K562 (cell line): ENCODE measurements around the gene PI4K2B. TPM values are rescaled to one million over a fixed set of nuclear protein-coding genes. Genes with fewer than 3 reads are reported as not detected.
A peak's percentile ranks its signal among the peaks of the same experiment; 100 is the strongest.

Experiments
- HMBOX1 ChIP-seq: sonication (generic); IDR thresholded peaks from 2 replicates; pipeline ENCODE4 v1.6.1; 2016
- KDM4B ChIP-seq, 2 experiments: fragments of 450-650 bp in 1 of 2; sonication (generic) in 1 of 2; IDR thresholded peaks; 2 replicates each; pipeline ENCODE4 v1.6.1; 2016 to 2017; ENCODE audit warnings: borderline replicate concordance in 2 of 2, antibody characterized with exemption in 1 of 2, low read depth in 1 of 2, mild to moderate bottlenecking in 1 of 2
- MGA ChIP-seq: fragments of 450-650 bp; IDR thresholded peaks from 2 replicates; pipeline ENCODE4 v1.6.1; 2016; ENCODE audit warnings: mild to moderate bottlenecking, moderate library complexity
- NR2F6 ChIP-seq: fragments of 450-650 bp; formaldehyde crosslinking; IDR thresholded peaks from 2 replicates; pipeline ENCODE4 v1.4.0; 2020; ENCODE audit warnings: mild to moderate bottlenecking
- SRSF3 ChIP-seq: fragments of 200-400 bp; formaldehyde crosslinking; IDR thresholded peaks from 2 replicates; pipeline ENCODE4 v1.6.1; 2016; ENCODE audit warnings: mild to moderate bottlenecking, low read length, moderate library complexity; ENCODE audit not compliant: insufficient read depth
- TEAD4 ChIP-seq, 2 experiments: sonication (generic) in 1 of 2; formaldehyde crosslinking in 1 of 2; IDR thresholded peaks; 2 replicates each; pipeline versions ENCODE4 v1.6.1 to v1.8.0; 2012 to 2022; ENCODE audit warnings: borderline replicate concordance in 1 of 2, inconsistent platforms in 1 of 2, low read length in 1 of 2, mild to moderate bottlenecking in 1 of 2, missing genetic modification reagents in 1 of 2
- TSC22D4 ChIP-seq: fragments of 450-650 bp; IDR thresholded peaks from 2 replicates; pipeline ENCODE4 v1.6.1; 2016; ENCODE audit warnings: missing genetic modification characterization, missing biosample characterization, control low read depth
- ZNF3 ChIP-seq: fragments of 250-450 bp; sonication (Bioruptor Pico); IDR thresholded peaks from 2 replicates; pipeline ENCODE4 v1.5.0; 2021; ENCODE audit warnings: mild to moderate bottlenecking, moderate library complexity
- ZNF311 ChIP-seq: fragments of 250-450 bp; sonication (Bioruptor Pico); IDR thresholded peaks from 2 replicates; pipeline ENCODE4 v1.4.0; 2020; ENCODE audit warnings: mild to moderate bottlenecking, moderate library complexity
- polyA plus RNA-seq, 8 experiments: library from polyadenylated mRNA; depleted of rRNA in 4 of 8; stranded (reverse) in 5 of 8; unstranded in 3 of 8; fragments of >200 nt; fragmentation: Nextera tagmentation in 2 of 8; fragmentation: Illumina TruSeq in 1 of 8; extraction: Ambion mirVana in 2 of 8; extraction: Trizol in 1 of 8; gene quantifications; 2 replicates each; pipeline versions ENCODE4 v1.2.1 to v1.2.3, GENCODE V29; 2011 to 2014; ENCODE audit warnings: inconsistent platforms in 1 of 8, missing spikeins in 1 of 8
- total RNA-seq, 7 experiments: library from RNA; depleted of rRNA in 6 of 7; stranded (reverse); fragments of >200 nt in 6 of 7; fragmentation: Illumina TruSeq in 2 of 7; extraction: Trizol in 2 of 7; gene quantifications; 2 replicates each; pipeline versions ENCODE4 v1.2.1 to v1.2.3, GENCODE V29; 2011 to 2021; ENCODE audit warnings: low replicate concordance in 1 of 7
- TF ChIP-seq, protein P1 (sequence below), 2 experiments: fragments of 450-650 bp; IDR thresholded peaks; 2 replicates each; pipeline ENCODE4 v1.6.1; 2018; ENCODE audit warnings: mild to moderate bottlenecking in 2 of 2, low read depth in 1 of 2; ENCODE audit not compliant: partially characterized antibody in 2 of 2

Gene PI4K2B
- total and polyA plus RNA-seq, 9 of the 15 experiments (the other 6 are each of a cell fraction or from before 2014, with no cell fraction given): 4.5 to 21.4 (median 16.5) TPM

GRCh38 chr4:25310803-25311166 is 77.0 kb downstream of the PI4K2B start (continued):
- no peak for TF ChIP-seq MGA
- peak; percentile 24; the same call in 1 of the 2 replicates for TF ChIP-seq TEAD4 (IDR thresholded peaks at IDR 0.05; ENCODE audit: low read length)
- no peak for TF ChIP-seq TEAD4 (CRISPR knock-in tag; IDR thresholded peaks at IDR 0.05; ENCODE audit: borderline replicate concordance)
- no peak for TF ChIP-seq ZNF311
- no peak for TF ChIP-seq NR2F6 (CRISPR knock-in tag)
- no peak for TF ChIP-seq KDM4B (IDR thresholded peaks at IDR 0.05; ENCODE audit: borderline replicate concordance in 2 of 2, low read depth in 1 of 2)
- no peak for TF ChIP-seq TSC22D4
- no peak for TF ChIP-seq ZNF3 (CRISPR knock-in tag)
- TF ChIP-seq, protein P1, sequence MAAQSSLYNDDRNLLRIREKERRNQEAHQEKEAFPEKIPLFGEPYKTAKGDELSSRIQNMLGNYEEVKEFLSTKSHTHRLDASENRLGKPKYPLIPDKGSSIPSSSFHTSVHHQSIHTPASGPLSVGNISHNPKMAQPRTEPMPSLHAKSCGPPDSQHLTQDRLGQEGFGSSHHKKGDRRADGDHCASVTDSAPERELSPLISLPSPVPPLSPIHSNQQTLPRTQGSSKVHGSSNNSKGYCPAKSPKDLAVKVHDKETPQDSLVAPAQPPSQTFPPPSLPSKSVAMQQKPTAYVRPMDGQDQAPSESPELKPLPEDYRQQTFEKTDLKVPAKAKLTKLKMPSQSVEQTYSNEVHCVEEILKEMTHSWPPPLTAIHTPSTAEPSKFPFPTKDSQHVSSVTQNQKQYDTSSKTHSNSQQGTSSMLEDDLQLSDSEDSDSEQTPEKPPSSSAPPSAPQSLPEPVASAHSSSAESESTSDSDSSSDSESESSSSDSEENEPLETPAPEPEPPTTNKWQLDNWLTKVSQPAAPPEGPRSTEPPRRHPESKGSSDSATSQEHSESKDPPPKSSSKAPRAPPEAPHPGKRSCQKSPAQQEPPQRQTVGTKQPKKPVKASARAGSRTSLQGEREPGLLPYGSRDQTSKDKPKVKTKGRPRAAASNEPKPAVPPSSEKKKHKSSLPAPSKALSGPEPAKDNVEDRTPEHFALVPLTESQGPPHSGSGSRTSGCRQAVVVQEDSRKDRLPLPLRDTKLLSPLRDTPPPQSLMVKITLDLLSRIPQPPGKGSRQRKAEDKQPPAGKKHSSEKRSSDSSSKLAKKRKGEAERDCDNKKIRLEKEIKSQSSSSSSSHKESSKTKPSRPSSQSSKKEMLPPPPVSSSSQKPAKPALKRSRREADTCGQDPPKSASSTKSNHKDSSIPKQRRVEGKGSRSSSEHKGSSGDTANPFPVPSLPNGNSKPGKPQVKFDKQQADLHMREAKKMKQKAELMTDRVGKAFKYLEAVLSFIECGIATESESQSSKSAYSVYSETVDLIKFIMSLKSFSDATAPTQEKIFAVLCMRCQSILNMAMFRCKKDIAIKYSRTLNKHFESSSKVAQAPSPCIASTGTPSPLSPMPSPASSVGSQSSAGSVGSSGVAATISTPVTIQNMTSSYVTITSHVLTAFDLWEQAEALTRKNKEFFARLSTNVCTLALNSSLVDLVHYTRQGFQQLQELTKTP (IDR thresholded peaks at IDR 0.05; ENCODE audit: low read depth in 1 of 2, partially characterized antibody in 2 of 2): no peak
- TF ChIP-seq HMBOX1: peak; percentile 49; the same call in 1 of the 2 replicates
- TF ChIP-seq SRSF3: no peak
